Sigmoid colon (tissue), 7 donors: ENCODE measurements around the gene STK10. TPM values are rescaled to one million over a fixed set of nuclear protein-coding genes. Genes with fewer than 3 reads are reported as not detected.
A peak's percentile ranks its signal among the peaks of the same experiment; 100 is the strongest.

ENCODE experiments used
- DNase-seq: peaks from one replicate; pipeline ENCODE4 v3.0.0-alpha.2; 2019
- H3K27ac ChIP-seq, 4 donors: fragments of 200-600 bp; sonication (generic); one replicate each; pipeline ENCODE4 v1.5.1; 2016 to 2019; ENCODE audit warnings: mild to moderate bottlenecking in 1 of 4
- H3K27me3 ChIP-seq, 3 donors: fragments of 200-600 bp; sonication (generic); one replicate each; pipeline ENCODE4 v1.5.1; 2019; ENCODE audit warnings: mild to moderate bottlenecking in 1 of 3
- H3K36me3 ChIP-seq, 4 donors: fragments of 200-600 bp; sonication (generic); one replicate each; pipeline ENCODE4 v1.5.1; 2016 to 2019
- H3K4me1 ChIP-seq, 4 donors: fragments of 200-600 bp; sonication (generic); one replicate each; pipeline ENCODE4 v1.5.1; 2017 to 2019
- H3K4me3 ChIP-seq, 4 donors: fragments of 200-600 bp; sonication (generic); one replicate each; pipeline ENCODE4 v1.5.1; 2017 to 2019; ENCODE audit warnings: mild to moderate bottlenecking in 2 of 4, moderate library complexity in 1 of 4
- H3K9me3 ChIP-seq, 4 donors: fragments of 200-600 bp in 3 of 4; sonication (generic) in 3 of 4; one replicate each; pipeline versions ENCODE4 v1.5.1 to v1.6.1; 2013 to 2019
- EP300 ChIP-seq, 4 donors: sonication (generic); formaldehyde crosslinking; IDR thresholded peaks; one replicate each; pipeline ENCODE4 v1.6.1; 2017; ENCODE audit warnings: antibody characterized with exemption in 4 of 4
- POLR2A ChIP-seq, 2 donors: fragments of 450-650 bp; IDR thresholded peaks; one replicate each; pipeline ENCODE4 v1.6.1; 2016; ENCODE audit warnings: antibody characterized with exemption in 2 of 2, mild to moderate bottlenecking in 2 of 2, moderate library complexity in 2 of 2
- POLR2AphosphoS5 ChIP-seq, 4 donors: sonication (generic); formaldehyde crosslinking; IDR thresholded peaks; one replicate each; pipeline ENCODE4 v1.6.1; 2017; ENCODE audit warnings: antibody characterized with exemption in 4 of 4
- WGBS, 2 donors: extraction: QIAGEN DNeasy Blood & Tissue Kit; methylation state at CpG; one replicate each; pipeline ENCODE4 v1.1.7; 2013; 5-methylcytosine and 5-hydroxymethylcytosine counted together
- intact Hi-C: fragments of 100-400 bp; cut with DNase I; formaldehyde crosslinking; loops from one replicate; pipeline ENCODE4 v1.15.1; 2023
- polyA plus RNA-seq, 3 donors: library from polyadenylated mRNA; stranded (reverse); fragments of 200-250 nt; gene quantifications; one replicate each; pipeline ENCODE4 v1.2.3, GENCODE V29; 2013
- total RNA-seq, 4 donors: library from RNA; depleted of rRNA; stranded (reverse); fragments of >200 nt; gene quantifications; one replicate each; pipeline ENCODE4 v1.1.0, GENCODE V29; 2016
- TF ChIP-seq, protein P1 (sequence below), 4 experiments: fragments of 450-650 bp in 3 of 4; fragments of 200-600 bp in 1 of 4; IDR thresholded peaks; one replicate each; pipeline ENCODE4 v1.5.1; 2016 to 2019; ENCODE audit warnings: antibody characterized with exemption in 4 of 4, mild to moderate bottlenecking in 3 of 4, moderate library complexity in 2 of 4
- donor health status: healthy with polysubstance abuse.
- donor health status: Bipolar disorder and iron deficiency.
- donor health status: healthy.

Gene STK10
- total and polyA plus RNA-seq, 7 donors = 4.2 to 28.6 (median 12.5) TPM

DNA sequence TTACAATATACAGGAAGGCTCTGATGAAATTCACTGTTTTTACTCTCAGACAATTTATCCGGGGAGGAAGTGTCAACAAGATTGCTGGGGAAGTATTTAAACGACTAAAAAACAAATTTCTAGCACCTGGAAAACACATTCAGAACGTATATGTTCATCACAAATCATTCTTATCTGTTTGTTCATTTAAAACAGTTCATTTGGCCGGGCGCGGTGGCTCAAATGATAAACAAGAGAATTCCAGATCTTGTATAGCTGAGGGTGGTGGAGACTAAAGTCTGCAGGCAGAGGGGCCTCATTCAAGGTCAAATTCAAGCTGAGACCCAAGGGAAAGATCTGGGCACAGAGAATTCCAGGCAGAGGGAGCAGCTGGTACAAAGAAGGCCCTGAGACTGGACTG lies 90.0 kb downstream of the STK10 start:
- Histone ChIP-seq H3K9me3 (no peaks in the 10 kb centered on the region), H3K36me3 (no peaks in the 10 kb centered on the region), H3K27me3 (no peaks in the 10 kb centered on the region), H3K27ac (peak overlapping the region in 2 of 4 donors; percentile 47 to 61), H3K4me1 (peaks cover 0 to 27% (median 23%) of the 10 kb centered on the region in 4 donors), H3K4me3 (no peak overlapping the region)
- TF ChIP-seq POLR2AphosphoS5 (IDR thresholded peaks at IDR 0.05) = no peak
- no peak for TF ChIP-seq EP300 (IDR thresholded peaks at IDR 0.05)
- TF ChIP-seq, protein P1, sequence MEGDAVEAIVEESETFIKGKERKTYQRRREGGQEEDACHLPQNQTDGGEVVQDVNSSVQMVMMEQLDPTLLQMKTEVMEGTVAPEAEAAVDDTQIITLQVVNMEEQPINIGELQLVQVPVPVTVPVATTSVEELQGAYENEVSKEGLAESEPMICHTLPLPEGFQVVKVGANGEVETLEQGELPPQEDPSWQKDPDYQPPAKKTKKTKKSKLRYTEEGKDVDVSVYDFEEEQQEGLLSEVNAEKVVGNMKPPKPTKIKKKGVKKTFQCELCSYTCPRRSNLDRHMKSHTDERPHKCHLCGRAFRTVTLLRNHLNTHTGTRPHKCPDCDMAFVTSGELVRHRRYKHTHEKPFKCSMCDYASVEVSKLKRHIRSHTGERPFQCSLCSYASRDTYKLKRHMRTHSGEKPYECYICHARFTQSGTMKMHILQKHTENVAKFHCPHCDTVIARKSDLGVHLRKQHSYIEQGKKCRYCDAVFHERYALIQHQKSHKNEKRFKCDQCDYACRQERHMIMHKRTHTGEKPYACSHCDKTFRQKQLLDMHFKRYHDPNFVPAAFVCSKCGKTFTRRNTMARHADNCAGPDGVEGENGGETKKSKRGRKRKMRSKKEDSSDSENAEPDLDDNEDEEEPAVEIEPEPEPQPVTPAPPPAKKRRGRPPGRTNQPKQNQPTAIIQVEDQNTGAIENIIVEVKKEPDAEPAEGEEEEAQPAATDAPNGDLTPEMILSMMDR (IDR thresholded peaks at IDR 0.05) = no peak
- no peak for TF ChIP-seq POLR2A (IDR thresholded peaks at IDR 0.05)
- WGBS, 2 donors = 60 to 73% methylated on average over 6 of the region's 6 CpGs
- intact Hi-C loops = no loop called here
- no peak for DNase-seq

DNA sequence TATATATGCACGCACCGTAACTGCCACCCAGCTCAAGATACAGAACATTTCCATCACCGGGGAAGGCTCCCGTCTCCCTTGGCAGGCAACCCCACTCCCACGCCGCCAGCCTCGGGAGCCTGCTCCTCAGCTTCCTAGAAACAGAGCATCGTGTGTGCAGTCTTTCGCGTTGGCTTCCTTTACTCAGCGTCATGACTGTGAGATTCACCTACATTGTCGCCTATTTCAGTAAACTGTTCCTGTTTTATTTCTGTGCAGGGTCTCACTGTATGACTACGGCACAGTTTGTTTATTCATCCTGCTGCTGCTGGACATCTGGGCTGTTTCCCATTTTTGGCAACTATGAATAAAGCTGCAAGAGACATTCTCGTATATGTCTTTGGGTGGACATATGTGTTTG lies 90.7 kb downstream of the STK10 start:
- intact Hi-C loops = no loop called here

DNA sequence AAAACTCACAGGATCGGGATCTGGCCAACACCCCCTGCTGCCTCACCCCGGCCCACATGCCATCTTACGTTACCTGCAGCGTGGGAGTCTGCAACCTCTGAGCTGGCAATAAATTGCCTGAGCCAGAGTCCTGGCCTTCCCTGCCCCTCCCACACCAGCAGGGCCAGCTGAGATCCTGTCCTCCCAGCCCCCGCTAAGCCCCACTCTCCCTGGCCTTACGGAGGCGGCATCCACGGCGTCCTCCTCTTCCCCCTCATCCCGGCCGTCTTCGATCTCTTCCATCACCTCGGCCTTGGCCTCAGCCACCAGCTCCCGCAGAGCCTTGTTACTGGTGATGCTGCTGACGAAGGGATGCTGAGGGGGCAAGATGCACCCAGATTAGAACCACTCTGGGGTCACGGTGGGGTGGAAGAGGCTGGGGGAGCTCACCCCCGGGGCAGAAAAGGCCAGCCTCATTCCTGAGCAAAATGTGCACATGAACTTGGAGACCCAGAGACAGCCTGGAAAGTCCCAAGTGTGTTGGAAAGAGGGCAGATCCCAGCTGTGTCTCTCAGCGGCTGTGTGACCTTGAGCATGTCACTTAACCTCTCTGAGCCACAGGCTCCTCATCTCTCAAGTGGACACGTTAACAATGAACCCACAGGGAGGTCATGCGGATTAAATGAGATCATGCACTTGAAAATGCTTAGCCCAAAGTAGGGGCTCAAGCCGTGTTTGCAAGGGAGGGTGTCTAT lies 91.7 kb downstream of the STK10 start:
- peaks cover 0 to 23% (median 15%) of the 10 kb centered on the region in 4 donors for H3K4me1 ChIP-seq
- intact Hi-C loops = no loop called here
- H3K4me3 ChIP-seq = no peak overlapping the region
- no peak overlapping the region for H3K27ac ChIP-seq
- no peaks in the 10 kb centered on the region for H3K9me3 ChIP-seq
- TF ChIP-seq, protein P1 (IDR thresholded peaks at IDR 0.05) = no peak
- TF ChIP-seq POLR2AphosphoS5 (IDR thresholded peaks at IDR 0.05) (no peak), EP300 (IDR thresholded peaks at IDR 0.05) (no peak), POLR2A (IDR thresholded peaks at IDR 0.05) (no peak)
- H3K27me3 ChIP-seq = no peaks in the 10 kb centered on the region
- DNase-seq = no peak
- no peaks in the 10 kb centered on the region for H3K36me3 ChIP-seq
- 88% methylated on average over 21 of the region's 21 CpGs for WGBS, 2 donors

More for the DNA sequence above, 90.7 kb downstream of the STK10 start:
- Histone ChIP-seq H3K27ac (peak overlapping the region in 3 of 4 donors; percentile 22 to 61 (median 47)), H3K27me3 (no peaks in the 10 kb centered on the region), H3K4me1 (peaks cover 0 to 20% (median 16%) of the 10 kb centered on the region in 4 donors), H3K36me3 (no peaks in the 10 kb centered on the region), H3K9me3 (no peaks in the 10 kb centered on the region), H3K4me3 (no peak overlapping the region)
- TF ChIP-seq POLR2A (IDR thresholded peaks at IDR 0.05) = no peak
- TF ChIP-seq POLR2AphosphoS5 (IDR thresholded peaks at IDR 0.05) = peak in 2 of 4 donors; percentile 13 to 28
- TF ChIP-seq, protein P1 (IDR thresholded peaks at IDR 0.05) = no peak
- no peak for DNase-seq
- 80 to 87% methylated on average over 14 of the region's 14 CpGs for WGBS, 2 donors

DNA sequence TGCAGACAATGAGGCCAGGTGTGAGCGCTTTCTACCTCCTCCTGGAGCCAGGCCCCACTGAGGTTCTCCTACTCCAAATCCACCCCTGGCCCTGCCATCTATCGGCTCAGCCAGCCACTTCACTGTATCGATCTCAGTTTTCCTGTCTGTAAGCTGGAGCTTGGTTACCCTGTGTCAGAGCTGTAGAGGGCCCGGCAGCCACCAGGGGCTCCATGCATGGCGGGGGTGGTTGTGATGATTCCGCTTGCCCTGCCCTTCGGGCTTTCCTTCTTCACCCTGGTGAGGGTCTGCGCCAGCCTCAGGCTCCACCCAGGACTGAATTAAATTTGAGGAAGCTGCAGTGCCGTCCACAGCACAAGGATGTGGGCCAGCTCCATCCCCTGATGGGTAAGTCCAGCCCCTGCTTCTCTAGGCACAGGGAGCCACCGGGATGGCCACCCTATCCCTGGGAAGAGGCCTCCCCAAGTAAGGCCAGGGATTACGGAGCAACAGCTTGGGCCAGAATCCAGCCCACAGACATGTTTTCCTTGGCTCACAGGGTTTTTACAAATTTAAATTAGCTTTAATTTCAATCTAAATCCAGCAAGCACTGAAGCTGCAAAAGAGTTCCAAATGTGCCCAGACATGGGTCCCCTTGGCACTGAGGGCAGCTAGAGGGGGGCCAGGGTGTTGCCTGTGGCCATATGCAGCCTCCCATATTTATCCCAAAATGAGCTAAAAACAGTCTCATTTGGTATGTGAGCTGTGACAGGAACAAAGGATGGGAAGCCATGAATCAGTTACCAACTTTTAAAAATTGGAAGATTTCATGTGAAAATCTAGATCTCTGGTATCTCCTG lies 92.4 kb downstream of the STK10 start:
- H3K27me3 ChIP-seq = no peaks in the 10 kb centered on the region
- no peak overlapping the region for H3K4me3 ChIP-seq
- no peak overlapping the region for H3K27ac ChIP-seq
- H3K36me3 ChIP-seq = no peaks in the 10 kb centered on the region
- H3K9me3 ChIP-seq = no peaks in the 10 kb centered on the region
- WGBS, 2 donors = 92 to 93% methylated on average over 11 of the region's 11 CpGs
- TF ChIP-seq POLR2AphosphoS5 (IDR thresholded peaks at IDR 0.05) (no peak), EP300 (IDR thresholded peaks at IDR 0.05) (no peak), POLR2A (IDR thresholded peaks at IDR 0.05) (no peak)
- TF ChIP-seq, protein P1 (IDR thresholded peaks at IDR 0.05) = no peak
- peaks cover 0 to 31% (median 17%) of the 10 kb centered on the region in 4 donors for H3K4me1 ChIP-seq
- DNase-seq = no peak
- intact Hi-C loops = no loop called here
